ENCODE data around the gene TMEM82.
"Not testable (repeated sequence)": the region's sequence is repeated elsewhere in the genome, so short reads cannot be mapped to it uniquely, and the experiment has no call there.

The TMEM82 gene

GRCh38 chr1:15742339-15742801 is at the start of gene TMEM82:
Gene TMEM82 (plus strand): TSS chr1:15742499. CDS start chr1:15742560, 61 bp downstream.
- no peak for DNase-seq (ENCODE audit: low read depth)

GRCh38 chr1:15693371-15693770 is 48.9 kb upstream of the TMEM82 start:
- no peak for DNase-seq (ENCODE audit: low read depth)

DNA sequence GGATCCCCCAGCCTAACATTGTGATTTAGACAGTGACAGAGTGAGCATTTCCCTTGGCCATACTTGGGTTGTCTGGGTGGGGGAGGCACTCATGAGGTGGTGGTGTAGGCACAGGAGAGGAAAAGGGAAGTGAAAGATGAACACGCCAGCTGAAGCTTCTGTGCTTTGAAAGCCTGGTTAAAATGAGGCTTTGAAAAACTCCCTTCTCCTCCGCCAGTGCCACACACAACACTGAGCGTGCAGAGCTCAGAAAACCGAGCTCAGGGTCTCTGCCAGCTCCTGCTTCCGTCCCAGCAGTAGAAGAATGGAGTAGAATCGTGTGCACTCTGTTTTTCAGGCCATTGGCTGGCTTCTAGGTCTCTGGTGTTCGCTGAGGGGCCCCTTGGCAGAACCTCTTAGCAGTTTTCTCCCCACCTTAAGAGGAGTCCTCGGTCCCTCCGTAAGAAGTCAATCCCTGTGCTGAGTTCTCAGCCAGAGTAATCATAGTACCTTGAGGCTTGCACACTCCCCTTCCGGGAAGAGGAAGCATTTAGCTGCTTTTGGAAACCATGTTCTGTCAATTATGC is 45.3 kb upstream of the TMEM82 start:
- DNase-seq (ENCODE audit: low read depth): no peak

DNA sequence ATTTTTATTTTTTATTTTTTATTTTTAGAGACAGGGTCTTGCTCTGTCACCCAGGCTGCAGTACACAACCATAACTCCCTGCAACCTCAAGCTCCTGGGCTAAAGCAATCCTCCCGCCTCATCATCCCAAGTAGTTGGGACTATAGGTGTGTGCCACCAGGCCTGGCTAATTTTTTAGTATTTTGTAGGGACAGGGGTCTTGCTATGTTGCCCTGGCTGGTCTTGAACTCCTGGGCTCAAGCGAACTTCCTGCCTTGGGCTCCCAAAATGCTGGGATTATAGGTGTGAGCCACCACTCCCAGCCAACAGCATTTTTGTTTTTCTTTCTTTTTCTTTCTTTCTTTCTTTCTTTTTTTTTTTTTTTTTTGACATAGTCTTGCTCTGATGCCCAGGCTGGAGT is 44.1 kb upstream of the TMEM82 start:
- no peak for DNase-seq (ENCODE audit: low read depth)

DNA sequence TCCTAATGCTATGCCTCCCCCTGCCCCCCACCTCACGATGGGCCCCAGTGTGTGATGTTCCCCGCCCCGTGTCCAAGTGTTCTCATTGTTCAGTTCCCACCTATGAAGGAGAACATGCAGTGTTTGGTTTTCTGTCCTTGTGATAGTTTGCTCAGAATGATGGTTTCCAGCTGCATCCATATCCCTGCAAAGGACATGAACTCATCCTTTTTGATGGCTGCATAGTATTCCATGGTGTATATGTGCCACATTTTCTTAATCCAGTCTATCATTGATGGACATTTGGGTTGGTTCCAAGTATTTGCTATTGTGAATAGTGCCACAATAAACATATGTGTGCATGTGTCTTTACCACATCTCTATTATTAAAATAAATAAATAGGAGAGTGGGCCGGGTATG is 43.0 kb upstream of the TMEM82 start:
- not testable (repeated sequence) for DNase-seq (ENCODE audit: low read depth)

DNA sequence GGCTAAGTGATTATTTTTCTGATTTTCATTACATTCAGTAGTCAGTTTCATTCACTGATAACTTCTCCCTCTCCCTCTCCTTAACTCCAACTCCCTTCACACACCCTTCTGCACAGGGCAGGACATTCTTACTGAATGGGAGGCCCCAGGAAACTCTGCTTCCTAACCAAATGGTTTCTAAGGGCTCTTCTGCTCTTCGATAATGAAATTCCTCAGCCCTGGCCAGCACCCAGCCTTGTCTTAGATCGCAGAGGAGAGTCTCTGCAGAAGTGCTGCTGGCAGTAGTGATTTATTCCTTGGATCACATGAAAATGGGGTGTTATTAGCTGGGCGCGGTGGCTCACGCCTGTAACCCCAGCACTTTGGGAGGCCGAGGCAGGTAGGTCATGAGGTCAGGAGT is 41.8 kb upstream of the TMEM82 start:
- DNase-seq (ENCODE audit: low read depth): no peak

DNA sequence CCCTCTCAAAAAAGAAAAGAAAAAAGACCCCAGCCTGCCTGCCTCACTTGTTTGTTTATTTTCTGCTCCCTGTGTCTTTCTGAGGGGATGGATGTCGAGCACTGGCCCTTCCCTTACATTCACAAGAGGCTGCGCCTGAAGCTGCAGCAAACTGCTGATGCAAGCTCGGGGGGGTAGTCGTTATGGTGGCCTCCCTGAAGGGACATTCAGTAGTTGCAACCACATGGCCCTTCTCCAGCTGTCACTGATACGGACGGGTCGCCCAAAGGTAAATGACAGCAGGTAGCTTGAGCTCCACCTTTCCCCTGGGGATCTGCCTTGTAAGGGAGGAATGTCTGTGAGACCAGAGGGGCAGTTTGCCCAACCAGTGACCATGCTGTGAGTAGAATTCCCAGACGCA is 40.5 kb upstream of the TMEM82 start:
- DNase-seq (ENCODE audit: low read depth): no peak

GRCh38 chr1:15702722-15703550 is 39.4 kb upstream of the TMEM82 start:
- no peak for DNase-seq (ENCODE audit: low read depth)

DNA sequence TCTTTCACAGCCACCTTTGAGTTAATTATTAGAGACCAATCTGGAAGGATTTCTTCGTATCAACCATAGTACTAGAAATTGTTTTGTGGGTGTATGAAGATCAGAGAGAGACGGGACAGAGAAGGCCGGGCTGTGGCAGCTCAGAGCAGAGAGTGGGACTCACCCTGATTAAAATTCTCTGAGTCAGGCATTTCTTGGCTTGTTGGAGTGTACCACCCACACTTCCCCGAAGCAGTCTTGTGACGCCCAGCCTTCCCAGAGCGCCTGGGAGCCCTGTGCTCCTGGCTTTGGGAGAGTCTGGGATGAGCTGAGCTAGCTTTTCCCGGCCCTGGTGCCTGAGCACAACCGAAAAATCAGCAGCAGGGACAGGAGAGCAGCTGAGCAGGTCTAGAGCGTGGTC is 38.7 kb upstream of the TMEM82 start:
- no peak for DNase-seq (ENCODE audit: low read depth)

GRCh38 chr1:15704526-15705183 is 37.6 kb upstream of the TMEM82 start:
- no peak for DNase-seq (ENCODE audit: low read depth)

GRCh38 chr1:15705184-15705566 is 37.1 kb upstream of the TMEM82 start:
- no peak for DNase-seq (ENCODE audit: low read depth)

DNA sequence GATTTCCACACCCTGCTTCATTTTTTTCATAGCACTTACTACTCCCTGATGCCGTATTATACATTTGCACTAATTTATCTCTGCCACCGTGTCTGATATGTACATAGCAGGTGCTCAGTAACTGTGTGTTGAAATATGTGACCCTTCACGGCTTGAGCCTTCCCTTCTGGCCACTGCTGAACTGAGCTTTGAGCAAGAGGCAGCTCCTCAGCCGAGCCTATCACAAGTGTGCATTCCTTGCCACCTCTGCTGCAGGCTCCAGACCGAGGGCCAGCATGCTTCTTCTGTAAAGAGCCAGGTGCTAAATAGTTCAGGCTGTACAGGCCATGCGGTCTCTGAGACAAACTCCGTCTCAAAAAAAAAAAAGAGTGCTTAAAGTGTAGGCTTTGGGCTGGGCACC is 35.5 kb upstream of the TMEM82 start:
- DNase-seq (ENCODE audit: low read depth): no peak

GRCh38 chr1:15707239-15707925 is 34.9 kb upstream of the TMEM82 start:
- DNase-seq (ENCODE audit: low read depth): no peak

DNA sequence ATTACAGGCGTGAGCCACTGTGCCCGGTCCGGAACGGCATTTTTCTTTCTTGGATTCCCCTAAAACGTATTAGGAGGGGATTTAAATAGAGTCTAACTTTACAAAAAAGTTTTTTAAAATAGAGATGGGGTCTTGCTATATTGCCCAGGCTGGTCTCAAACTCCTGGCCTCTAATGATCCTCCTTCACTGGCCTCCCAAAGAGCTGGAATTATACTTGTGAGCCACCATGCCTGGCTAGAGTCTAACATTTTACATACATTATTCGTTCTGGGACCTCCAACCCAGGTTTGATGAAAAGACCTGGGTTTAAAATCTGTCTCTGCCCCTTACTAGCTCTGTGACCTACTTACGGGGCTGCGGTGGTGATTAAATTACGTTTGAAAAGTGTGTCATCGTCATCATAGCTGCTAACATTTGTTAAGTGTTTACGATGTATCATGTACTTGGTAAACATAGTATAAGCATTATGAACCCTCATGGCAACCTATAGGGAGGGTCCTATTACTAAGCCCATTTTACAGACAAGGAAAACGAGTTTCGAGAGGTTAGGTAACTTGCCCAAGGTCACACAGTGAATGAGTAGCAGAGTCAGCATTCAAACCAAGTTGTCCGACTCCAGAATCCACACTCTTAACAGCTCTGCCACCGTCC is 33.7 kb upstream of the TMEM82 start:
- no peak for DNase-seq (ENCODE audit: low read depth)

GRCh38 chr1:15709226-15709625 is 33.1 kb upstream of the TMEM82 start:
- DNase-seq (ENCODE audit: low read depth): no peak

DNA sequence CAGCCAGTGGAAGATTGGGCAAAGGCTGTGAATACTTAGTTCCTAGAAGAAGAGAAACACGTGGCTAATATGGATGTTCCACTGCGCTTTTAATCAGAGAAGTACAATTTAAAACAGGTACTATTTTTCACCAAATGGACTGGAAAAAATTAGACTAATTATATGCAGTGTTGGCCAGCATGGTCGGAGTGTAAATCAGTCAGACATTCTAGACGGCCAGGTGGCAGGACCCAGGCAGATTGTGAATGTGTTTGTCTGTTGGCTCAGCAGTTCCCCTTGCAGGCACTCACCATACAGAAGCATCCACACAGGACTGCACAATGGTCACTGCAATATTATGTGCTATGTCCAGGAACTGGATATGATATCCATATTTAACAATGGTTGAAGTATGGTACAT is 30.1 kb upstream of the TMEM82 start:
- DNase-seq (ENCODE audit: low read depth): no peak

GRCh38 chr1:15714406-15715136 is 27.7 kb upstream of the TMEM82 start:
- DNase-seq (ENCODE audit: low read depth): no peak

DNA sequence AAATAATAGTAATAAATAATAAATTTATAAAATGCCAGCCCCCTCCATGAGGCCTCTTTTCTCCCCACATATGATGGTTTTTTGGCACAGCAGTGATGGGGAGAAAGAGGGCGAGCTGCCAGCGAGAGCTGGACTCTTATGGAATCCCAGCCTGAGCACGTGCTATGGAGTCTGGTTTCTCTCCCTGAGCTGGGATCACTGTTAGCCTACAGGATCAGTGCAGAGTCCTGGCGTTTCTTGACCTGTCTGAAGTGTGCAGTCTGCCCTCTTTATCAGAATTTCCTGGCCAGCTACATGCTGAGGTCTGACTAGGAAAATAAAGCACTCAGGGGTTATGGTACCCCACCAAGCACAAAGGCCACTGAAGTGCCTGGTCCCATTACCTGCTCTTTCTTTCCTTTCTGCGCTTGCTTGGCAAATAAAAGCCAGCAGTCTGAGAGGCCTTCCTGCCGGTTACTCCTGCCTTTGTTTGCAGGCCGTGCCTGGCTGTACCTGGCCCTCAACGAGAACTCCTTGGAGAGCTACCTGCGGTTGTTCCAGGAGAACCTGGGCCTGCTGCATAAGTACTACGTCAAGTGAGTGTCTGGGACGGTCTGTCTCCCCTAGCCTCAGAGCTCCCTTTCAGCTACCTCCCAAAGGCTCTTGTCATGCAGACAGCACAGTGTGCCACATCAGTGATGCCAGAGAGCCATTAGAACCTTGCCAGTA is 24.7 kb upstream of the TMEM82 start:
- DNase-seq (ENCODE audit: low read depth): no peak

GRCh38 chr1:15718199-15718601 is 24.1 kb upstream of the TMEM82 start:
- no peak for DNase-seq (ENCODE audit: low read depth)

- DNase-seq (ENCODE audit: low read depth): no peak
These were observed 22.7 kb upstream of the TMEM82 start for GRCh38 chr1:15719381-15720120.

Measured in activated T-helper 1 cell treated with Interleukin-2 at 50 U/mL for 16 hours (primary cell).